HS-27A (cell line): Measurements from ENCODE around the gene NCAN.

ENCODE experiments used
- DNase-seq: peaks from one replicate; pipeline ENCODE4 v3.0.0-alpha.2; 2012; ENCODE audit warnings: low read depth, missing footprints

NCAN gene

GRCh38 chr19:19285686-19286085 is 73.9 kb downstream of the NCAN start:
- DNase-seq, result no peak

- no peak for DNase-seq
Measured at GRCh38 chr19:19292607-19293006, 80.8 kb downstream of the NCAN start.

GRCh38 chr19:19294914-19295313 is 83.2 kb downstream of the NCAN start:
- no peak for DNase-seq

GRCh38 chr19:19296953-19297689 is 85.4 kb downstream of the NCAN start:
- DNase-seq, result no peak

- no peak for DNase-seq
Measured at GRCh38 chr19:19297759-19298158, 86.0 kb downstream of the NCAN start.

- no peak for DNase-seq
Measured at GRCh38 chr19:19300613-19301012, 88.9 kb downstream of the NCAN start.
